Thyroid gland (tissue), 4 donors: ENCODE data around the gene HBE1. TPM values are rescaled to one million over a fixed set of nuclear protein-coding genes. Genes with fewer than 3 reads are reported as not detected.

Experiments used
- DNase-seq, 2 donors: peaks; one replicate each; pipeline ENCODE4 v3.0.0-alpha.2; 2019
- H3K27ac ChIP-seq, 3 donors: fragments of 200-600 bp; sonication (generic); 1 replicate in 2 of 3; 2 replicates in 1 of 3; pipeline ENCODE4 v1.5.1; 2016 to 2019; ENCODE audit warnings: mild to moderate bottlenecking in 1 of 3, moderate library complexity in 1 of 3
- H3K27me3 ChIP-seq: fragments of 200-600 bp; sonication (generic); one replicate; pipeline ENCODE4 v1.5.1; 2019
- H3K36me3 ChIP-seq, 2 donors: fragments of 200-600 bp; sonication (generic); one replicate each; pipeline ENCODE4 v1.5.1; 2016 to 2019
- H3K4me1 ChIP-seq, 2 donors: fragments of 200-600 bp; sonication (generic); one replicate each; pipeline ENCODE4 v1.5.1; 2017 to 2019
- H3K4me3 ChIP-seq, 3 donors: fragments of 200-600 bp; sonication (generic); replicated peaks in 1 of 3; 1 replicate in 2 of 3; 2 replicates in 1 of 3; pipeline ENCODE4 v1.5.1; 2016; ENCODE audit warnings: mild to moderate bottlenecking in 1 of 3
- H3K9me3 ChIP-seq: fragments of 200-600 bp; sonication (generic); one replicate; pipeline ENCODE4 v1.5.1; 2017
- POLR2A ChIP-seq, 2 donors: fragments of 450-650 bp; IDR thresholded peaks; one replicate each; pipeline ENCODE4 v1.6.1; 2017; ENCODE audit warnings: antibody characterized with exemption in 2 of 2, mild to moderate bottlenecking in 2 of 2, moderate library complexity in 1 of 2
- WGBS, 2 donors: methylation state at CpG; one replicate each; pipeline ENCODE4 v1.1.5; 2017; 5-methylcytosine and 5-hydroxymethylcytosine counted together
- intact Hi-C: fragments of 100-400 bp; cut with DNase I; formaldehyde crosslinking; loops from one replicate; pipeline ENCODE4 v1.15.1; 2023
- total RNA-seq, 4 donors: library from RNA; depleted of rRNA; stranded (reverse); fragments of >200 nt; gene quantifications; one replicate each; pipeline ENCODE4 v1.2.3, GENCODE V29; 2016
- TF ChIP-seq, protein P1 (sequence below), 6 experiments: fragments of 200-600 bp in 3 of 6; fragments of 450-650 bp in 3 of 6; sonication (generic) in 3 of 6; IDR thresholded peaks; one replicate each; pipeline ENCODE4 v1.5.1; 2016 to 2019; ENCODE audit warnings: antibody characterized with exemption in 6 of 6, mild to moderate bottlenecking in 2 of 6, inconsistent platforms in 1 of 6, moderate library complexity in 1 of 6

HBE1 gene
- total RNA-seq, 4 donors from 2014 or later: 1.2 TPM; not detected in 3

DNA sequence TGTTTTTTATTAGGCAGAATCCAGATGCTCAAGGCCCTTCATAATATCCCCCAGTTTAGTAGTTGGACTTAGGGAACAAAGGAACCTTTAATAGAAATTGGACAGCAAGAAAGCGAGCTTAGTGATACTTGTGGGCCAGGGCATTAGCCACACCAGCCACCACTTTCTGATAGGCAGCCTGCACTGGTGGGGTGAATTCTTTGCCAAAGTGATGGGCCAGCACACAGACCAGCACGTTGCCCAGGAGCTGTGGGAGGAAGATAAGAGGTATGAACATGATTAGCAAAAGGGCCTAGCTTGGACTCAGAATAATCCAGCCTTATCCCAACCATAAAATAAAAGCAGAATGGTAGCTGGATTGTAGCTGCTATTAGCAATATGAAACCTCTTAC is 44.3 kb downstream of the HBE1 start:
- no peak for DNase-seq
- WGBS, 2 donors: 64 to 82% methylated on average over 2 of the region's 2 CpGs

DNA sequence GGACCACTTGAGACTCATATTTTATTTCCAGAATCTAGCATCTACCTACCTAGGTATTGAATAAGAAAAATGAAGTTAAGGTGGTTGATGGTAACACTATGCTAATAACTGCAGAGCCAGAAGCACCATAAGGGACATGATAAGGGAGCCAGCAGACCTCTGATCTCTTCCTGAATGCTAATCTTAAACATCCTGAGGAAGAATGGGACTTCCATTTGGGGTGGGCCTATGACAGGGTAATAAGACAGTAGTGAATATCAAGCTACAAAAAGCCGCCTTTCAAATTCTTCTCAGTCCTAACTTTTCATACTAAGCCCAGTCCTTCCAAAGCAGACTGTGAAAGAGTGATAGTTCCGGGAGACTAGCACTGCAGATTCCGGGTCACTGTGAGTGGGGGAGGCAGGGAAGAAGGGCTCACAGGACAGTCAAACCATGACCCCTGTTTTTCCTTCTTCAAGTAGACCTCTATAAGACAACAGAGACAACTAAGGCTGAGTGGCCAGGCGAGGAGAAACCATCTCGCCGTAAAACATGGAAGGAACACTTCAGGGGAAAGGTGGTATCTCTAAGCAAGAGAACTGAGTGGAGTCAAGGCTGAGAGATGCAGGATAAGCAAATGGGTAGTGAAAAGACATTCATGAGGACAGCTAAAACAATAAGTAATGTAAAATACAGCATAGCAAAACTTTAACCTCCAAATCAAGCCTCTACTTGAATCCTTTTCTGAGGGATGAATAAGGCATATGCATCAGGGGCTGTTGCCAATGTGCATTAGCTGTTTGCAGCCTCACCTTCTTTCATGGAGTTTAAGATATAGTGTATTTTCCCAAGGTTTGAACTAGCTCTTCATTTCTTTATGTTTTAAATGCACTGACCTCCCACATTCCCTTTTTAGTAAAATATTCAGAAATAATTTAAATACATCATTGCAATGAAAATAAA is 44.9 kb downstream of the HBE1 start:
- H3K4me3 ChIP-seq: no peak overlapping the region
- no peak for TF ChIP-seq POLR2A (IDR thresholded peaks at IDR 0.05)
- TF ChIP-seq, protein P1, sequence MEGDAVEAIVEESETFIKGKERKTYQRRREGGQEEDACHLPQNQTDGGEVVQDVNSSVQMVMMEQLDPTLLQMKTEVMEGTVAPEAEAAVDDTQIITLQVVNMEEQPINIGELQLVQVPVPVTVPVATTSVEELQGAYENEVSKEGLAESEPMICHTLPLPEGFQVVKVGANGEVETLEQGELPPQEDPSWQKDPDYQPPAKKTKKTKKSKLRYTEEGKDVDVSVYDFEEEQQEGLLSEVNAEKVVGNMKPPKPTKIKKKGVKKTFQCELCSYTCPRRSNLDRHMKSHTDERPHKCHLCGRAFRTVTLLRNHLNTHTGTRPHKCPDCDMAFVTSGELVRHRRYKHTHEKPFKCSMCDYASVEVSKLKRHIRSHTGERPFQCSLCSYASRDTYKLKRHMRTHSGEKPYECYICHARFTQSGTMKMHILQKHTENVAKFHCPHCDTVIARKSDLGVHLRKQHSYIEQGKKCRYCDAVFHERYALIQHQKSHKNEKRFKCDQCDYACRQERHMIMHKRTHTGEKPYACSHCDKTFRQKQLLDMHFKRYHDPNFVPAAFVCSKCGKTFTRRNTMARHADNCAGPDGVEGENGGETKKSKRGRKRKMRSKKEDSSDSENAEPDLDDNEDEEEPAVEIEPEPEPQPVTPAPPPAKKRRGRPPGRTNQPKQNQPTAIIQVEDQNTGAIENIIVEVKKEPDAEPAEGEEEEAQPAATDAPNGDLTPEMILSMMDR (IDR thresholded peaks at IDR 0.05): no peak
- no peak for DNase-seq
- no peaks in the 10 kb centered on the region for H3K9me3 ChIP-seq
- H3K27ac ChIP-seq: no peak overlapping the region
- H3K4me1 ChIP-seq: no peaks in the 10 kb centered on the region
- no peaks in the 10 kb centered on the region for H3K27me3 ChIP-seq
- 74 to 83% methylated on average over 6 of the region's 6 CpGs for WGBS, 2 donors
- intact Hi-C loops: no loop called here
- H3K36me3 ChIP-seq: no peaks in the 10 kb centered on the region

More for the DNA sequence above, 44.3 kb downstream of the HBE1 start:
- TF ChIP-seq POLR2A (IDR thresholded peaks at IDR 0.05): no peak
- TF ChIP-seq, protein P1 (IDR thresholded peaks at IDR 0.05): no peak
- H3K9me3 ChIP-seq: no peaks in the 10 kb centered on the region
- intact Hi-C loops: no loop called here
- H3K36me3 ChIP-seq: no peaks in the 10 kb centered on the region
- H3K27me3 ChIP-seq: no peaks in the 10 kb centered on the region
- H3K4me1 ChIP-seq: no peaks in the 10 kb centered on the region
- no peak overlapping the region for H3K27ac ChIP-seq
- no peak overlapping the region for H3K4me3 ChIP-seq

GRCh38 chr11:5223686-5224085 is 46.1 kb downstream of the HBE1 start:
- TF ChIP-seq, protein P1 (IDR thresholded peaks at IDR 0.05): no peak
- no peak for TF ChIP-seq POLR2A (IDR thresholded peaks at IDR 0.05)
- no peaks in the 10 kb centered on the region for H3K4me1 ChIP-seq
- intact Hi-C loops: no loop called here
- H3K27me3 ChIP-seq: no peaks in the 10 kb centered on the region
- DNase-seq: no peak
- H3K36me3 ChIP-seq: no peaks in the 10 kb centered on the region
- no peaks in the 10 kb centered on the region for H3K9me3 ChIP-seq
- H3K4me3 ChIP-seq: no peak overlapping the region
- no peak overlapping the region for H3K27ac ChIP-seq
- 84 to 85% methylated on average over 1 of the region's 1 CpG for WGBS, 2 donors

- Histone ChIP-seq H3K4me1 (no peaks in the 10 kb centered on the region), H3K4me3 (no peak overlapping the region), H3K36me3 (no peaks in the 10 kb centered on the region), H3K27me3 (no peaks in the 10 kb centered on the region), H3K27ac (no peak overlapping the region), H3K9me3 (no peaks in the 10 kb centered on the region)
- TF ChIP-seq, protein P1 (IDR thresholded peaks at IDR 0.05): no peak
- TF ChIP-seq POLR2A (IDR thresholded peaks at IDR 0.05): no peak
- no peak for DNase-seq
- intact Hi-C loops: no loop called here
- 91 to 93% methylated on average over 6 of the region's 6 CpGs for WGBS, 2 donors
Measured at GRCh38 chr11:5223146-5223545, 46.6 kb downstream of the HBE1 start.

Other genes with a start within 250 kb of the HBE1 start
- gene OR52J3, start 223.4 kb downstream of the HBE1 start, total RNA-seq: not detected
- not detected for gene OR52E2, start 210.3 kb downstream of the HBE1 start, total RNA-seq
- not detected for gene OR52E1, start 200.4 kb downstream of the HBE1 start, total RNA-seq
- gene OR52A5, start 131.6 kb downstream of the HBE1 start, total RNA-seq: not detected
- gene OR52A1, start 115.2 kb downstream of the HBE1 start, total RNA-seq: not detected
- gene OR51V1, start 69.3 kb downstream of the HBE1 start, total RNA-seq: not detected
- gene HBB, start 42.9 kb downstream of the HBE1 start, total RNA-seq: 100 to 1,000 TPM in 2 of 4 donors, 10 to 100 TPM in 1, 1 to 10 TPM in 1; 2.5 to 214 (median 107) TPM
- gene HBD, start 35.5 kb downstream of the HBE1 start, total RNA-seq: 1 to 10 TPM in 1 of 4 donors, not detected in 3; 1.0 TPM
- gene HBG1, start 20.1 kb downstream of the HBE1 start, total RNA-seq: not detected
- gene HBG2, start 15.2 kb downstream of the HBE1 start, total RNA-seq: not detected
- not detected for gene OR51B4, start 32.0 kb upstream of the HBE1 start, total RNA-seq
- gene OR51B2, start 54.4 kb upstream of the HBE1 start, total RNA-seq: not detected
- 1 to 10 TPM in 1 of 4 donors, under 1 TPM in 1, not detected in 2; 0.78 to 1.2 TPM for gene OR51B5, start 73.6 kb upstream of the HBE1 start, total RNA-seq
- not detected for gene OR51B6, start 81.6 kb upstream of the HBE1 start, total RNA-seq
- not detected for gene OR51M1, start 113.9 kb upstream of the HBE1 start, total RNA-seq
- gene OR51Q1, start 152.2 kb upstream of the HBE1 start, total RNA-seq: not detected
- under 1 TPM in 2 of 4 donors, not detected in 2; 0.33 to 0.93 TPM for gene OR51I1, start 171.6 kb upstream of the HBE1 start, total RNA-seq
- gene OR51I2, start 179.4 kb upstream of the HBE1 start, total RNA-seq: not detected
- not detected for gene OR52D1, start 218.7 kb upstream of the HBE1 start, total RNA-seq
- 1 to 10 TPM in 3 of 4 donors, under 1 TPM in 1; 0.56 to 2.0 (median 1.6) TPM for gene UBQLN3, start 240.0 kb upstream of the HBE1 start, total RNA-seq
- 1 to 10 TPM in 2 of 4 donors, under 1 TPM in 2; 0.54 to 2.0 (median 0.87) TPM for gene UBQLNL, start 246.8 kb upstream of the HBE1 start, total RNA-seq